Measurements from ENCODE around the gene ZNF319. TPM values are rescaled to one million over a fixed set of nuclear protein-coding genes. Genes with fewer than 3 reads are reported as not detected.

Gene ZNF319
- polyA plus RNA-seq, 1 donor from 2014 or later, result 7.0 TPM

GRCh38 chr16:57958544-57958943, 41.9 kb downstream of the ZNF319 start:
- TF ChIP-seq CTCF (IDR thresholded peaks at IDR 0.05; ENCODE audit: poor library complexity, severe bottlenecking), result no peak
- TF ChIP-seq TAF1 (IDR thresholded peaks at IDR 0.05; ENCODE audit: low read depth), result no peak
- TF ChIP-seq SMC3 (conservative IDR thresholded peaks at IDR 0.05; ENCODE audit: poor library complexity), result no peak
- TF ChIP-seq POLR2AphosphoS5 (IDR thresholded peaks at IDR 0.05), result no peak
- Histone ChIP-seq H4K20me1 (ENCODE audit: insufficient read depth) (no peaks in the 10 kb centered on the region), H3K9ac (ENCODE audit: low read length) (no peak overlapping the region), H3K9me2 (ENCODE audit: insufficient read depth, low read length) (no peaks in the 10 kb centered on the region), H2AFZ (ENCODE audit: low read depth, low read length) (no peak overlapping the region), H3K4me2 (ENCODE audit: low read length) (no peak overlapping the region), H3K9me3 (ENCODE audit: low read length) (no peaks in the 10 kb centered on the region), H3K79me2 (replicated peaks; ENCODE audit: insufficient read depth, low read length) (no peaks in the 10 kb centered on the region), H3K4me3 (ENCODE audit: low read length) (no peak overlapping the region), H3K36me3 (ENCODE audit: insufficient read depth, low read length) (no peaks in the 10 kb centered on the region), H3K27me3 (ENCODE audit: insufficient read depth, low read depth, low read length) (no peaks in the 10 kb centered on the region), H3F3A (ENCODE audit: insufficient read depth, low read length, poor library complexity, severe bottlenecking) (no peaks in the 10 kb centered on the region), H3K27ac (ENCODE audit: low read length) (no peak overlapping the region)

- TF ChIP-seq EP300 (conservative IDR thresholded peaks at IDR 0.05; ENCODE audit: poor library complexity, severe bottlenecking) (no peak), MXI1 (conservative IDR thresholded peaks at IDR 0.05; ENCODE audit: poor library complexity, severe bottlenecking) (no peak), EZH2 (IDR thresholded peaks at IDR 0.05; ENCODE audit: borderline replicate concordance, insufficient read depth, low read length, poor library complexity, severe bottlenecking) (no peak), RAD21 (conservative IDR thresholded peaks at IDR 0.05) (no peak), CTCF (IDR thresholded peaks at IDR 0.05; ENCODE audit: poor library complexity, severe bottlenecking) (no peak), SMC3 (conservative IDR thresholded peaks at IDR 0.05; ENCODE audit: poor library complexity) (no peak), POLR2AphosphoS5 (IDR thresholded peaks at IDR 0.05) (no peak), TAF1 (IDR thresholded peaks at IDR 0.05; ENCODE audit: low read depth) (no peak), REST (IDR thresholded peaks at IDR 0.05; ENCODE audit: borderline replicate concordance) (no peak)
- no peaks in the 10 kb centered on the region for H4K20me1 ChIP-seq (ENCODE audit: insufficient read depth)
- H2AFZ ChIP-seq (ENCODE audit: low read depth, low read length), result no peak overlapping the region
- no peaks in the 10 kb centered on the region for H3K9me2 ChIP-seq (ENCODE audit: insufficient read depth, low read length)
- H3K27me3 ChIP-seq (ENCODE audit: insufficient read depth, low read depth, low read length), result no peaks in the 10 kb centered on the region
- H3F3A ChIP-seq (ENCODE audit: insufficient read depth, low read length, poor library complexity, severe bottlenecking), result no peaks in the 10 kb centered on the region
- H3K9ac ChIP-seq (ENCODE audit: low read length), result no peak overlapping the region
- no peaks in the 10 kb centered on the region for H3K79me2 ChIP-seq (replicated peaks; ENCODE audit: insufficient read depth, low read length)
- H3K27ac ChIP-seq (ENCODE audit: low read length), result no peak overlapping the region
- H3K4me2 ChIP-seq (ENCODE audit: low read length), result no peak overlapping the region
- H3K36me3 ChIP-seq (ENCODE audit: insufficient read depth, low read length), result no peaks in the 10 kb centered on the region
- H3K4me3 ChIP-seq (ENCODE audit: low read length), result no peak overlapping the region
- H3K9me3 ChIP-seq (ENCODE audit: low read length), result no peaks in the 10 kb centered on the region
Observed at GRCh38 chr16:57957673-57958392, 42.6 kb downstream of the ZNF319 start.

Measured in neural cell (in vitro differentiated cells).